NCI-H2029 (cell line): ENCODE measurements around the gene RIPK3.

Source experiments
- DNase-seq: peaks from one replicate; lab custom pipeline; 2025; lab: John Stamatoyannopoulos, UW

RIPK3 gene

GRCh38 chr14:24322672-24323071 lies 17.1 kb downstream of the RIPK3 start:
- no peak for DNase-seq

- no peak for DNase-seq
Observed at GRCh38 chr14:24321212-24321975, 18.4 kb downstream of the RIPK3 start.

DNA sequence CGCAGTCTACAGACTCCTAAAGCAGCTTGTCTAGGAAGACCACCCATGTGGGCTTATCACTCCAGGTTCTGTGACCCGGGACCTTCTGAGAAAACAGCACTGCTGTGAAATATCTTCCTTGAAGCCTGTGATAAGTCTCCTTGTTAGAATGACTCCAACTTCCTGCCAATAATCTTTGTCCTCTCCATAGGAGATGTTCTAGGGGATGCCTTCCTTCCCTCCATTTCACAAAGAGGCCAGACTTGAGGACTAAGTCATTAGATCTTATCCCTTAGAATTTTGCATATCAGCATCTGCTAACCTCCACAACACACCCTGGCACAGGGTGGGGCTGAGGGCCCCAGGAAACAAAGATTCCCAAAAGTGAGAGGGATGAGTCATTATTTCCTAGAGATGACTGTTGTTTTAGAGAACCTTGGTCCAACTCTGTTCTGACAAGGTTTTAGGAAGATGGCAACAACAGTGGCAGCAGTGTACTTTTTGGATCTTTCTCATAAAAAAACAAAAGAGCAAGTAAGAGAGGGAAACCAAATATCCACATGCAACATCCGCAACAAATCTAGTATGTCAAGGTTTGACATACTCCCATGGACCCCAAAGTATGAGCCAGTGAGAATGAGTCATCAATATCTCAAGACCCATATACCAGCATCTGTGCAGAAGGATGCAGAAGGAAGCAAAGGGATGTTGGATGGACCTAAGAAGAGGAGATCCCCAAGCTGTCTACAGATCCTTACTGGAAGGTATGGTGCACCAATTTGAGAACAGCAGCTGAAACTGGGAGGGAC lies 22.5 kb downstream of the RIPK3 start:
- DNase-seq, result no peak

DNA sequence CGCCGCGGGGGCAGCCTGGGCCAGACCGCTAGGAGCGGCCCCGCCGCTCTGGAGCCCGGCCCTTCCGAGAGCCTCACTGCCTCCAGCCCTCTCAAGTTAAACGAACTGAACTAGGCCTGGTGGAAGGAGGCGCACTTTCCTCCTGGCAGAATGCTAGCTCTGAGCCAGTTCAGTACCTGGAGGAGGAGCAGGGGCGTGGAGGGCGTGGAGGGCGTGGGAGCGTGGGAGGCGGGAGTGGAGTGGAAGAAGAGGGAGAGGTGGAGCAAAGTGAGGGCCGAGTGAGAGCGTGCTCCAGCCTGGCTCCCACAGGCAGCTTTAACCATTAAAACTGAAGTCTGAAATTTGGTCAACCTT lies 23.2 kb downstream of the RIPK3 start:
- DNase-seq, result no peak

- DNase-seq, result no peak
Observed at GRCh38 chr14:24315807-24316596, 23.8 kb downstream of the RIPK3 start.

DNA sequence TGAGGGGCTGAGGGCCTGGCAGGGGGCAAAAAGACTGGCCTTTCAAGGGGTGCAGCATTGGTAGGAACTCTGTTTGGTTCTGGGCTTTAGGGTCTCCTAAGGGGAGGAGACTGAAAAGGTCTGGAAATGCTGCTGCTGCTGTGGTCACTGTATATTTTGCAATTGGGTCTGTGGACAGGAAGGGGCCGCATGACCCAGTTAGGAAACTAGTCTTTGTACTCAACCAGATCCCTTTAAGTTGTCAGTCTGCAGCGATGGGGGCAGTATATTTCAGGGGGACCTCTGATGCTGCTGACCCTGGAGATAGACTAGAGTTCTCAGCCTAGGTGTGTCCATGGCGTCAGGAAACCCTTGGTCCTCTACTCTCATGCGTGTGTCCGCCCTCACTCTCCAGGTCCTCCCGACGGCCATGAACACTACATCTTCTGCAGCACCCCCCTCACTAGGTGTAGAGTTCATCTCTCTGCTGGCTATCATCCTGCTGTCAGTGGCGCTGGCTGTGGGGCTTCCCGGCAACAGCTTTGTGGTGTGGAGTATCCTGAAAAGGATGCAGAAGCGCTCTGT lies 24.5 kb downstream of the RIPK3 start:
- DNase-seq, result no peak

GRCh38 chr14:24314377-24315193 lies 25.2 kb downstream of the RIPK3 start:
- DNase-seq, result no peak

- DNase-seq, result no peak
Observed at GRCh38 chr14:24313913-24314312, 25.9 kb downstream of the RIPK3 start.

DNA sequence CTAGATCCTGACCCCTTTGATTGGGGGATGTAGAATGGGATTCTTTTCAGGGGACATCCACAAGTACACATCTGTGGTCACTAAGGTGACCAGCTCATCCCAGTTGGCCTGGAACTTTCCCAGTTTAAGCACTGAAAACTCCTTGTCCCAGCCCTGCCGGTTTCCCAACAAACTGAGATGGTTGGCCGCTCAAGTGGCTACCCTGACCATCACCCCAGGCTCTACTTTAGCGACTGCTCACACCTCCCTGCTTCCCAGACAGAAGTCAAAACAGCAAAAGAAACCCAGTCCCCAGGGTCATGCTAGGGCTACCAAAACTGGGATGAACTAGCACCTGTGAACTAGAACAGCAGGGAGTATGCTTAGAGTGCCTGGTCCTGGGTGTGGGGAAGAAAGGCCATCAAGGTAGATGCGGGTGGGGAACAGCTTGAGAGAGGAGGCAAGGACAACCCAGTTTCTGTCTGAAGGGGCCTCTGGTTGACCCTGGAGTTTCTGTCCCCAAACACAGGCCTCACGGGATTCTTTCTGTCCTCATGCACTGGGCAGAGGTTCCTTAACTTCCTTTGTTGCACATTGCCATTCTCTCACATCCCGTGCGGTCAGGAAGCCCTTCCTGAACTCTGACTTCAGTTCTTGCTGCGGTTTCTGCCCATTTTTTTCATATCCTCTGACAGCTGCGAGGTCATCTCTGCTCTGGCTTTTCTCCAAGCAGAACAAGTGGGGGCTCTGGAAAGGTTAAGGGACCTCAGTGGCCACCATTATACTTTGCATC lies 26.9 kb downstream of the RIPK3 start:
- DNase-seq, result no peak

DNA sequence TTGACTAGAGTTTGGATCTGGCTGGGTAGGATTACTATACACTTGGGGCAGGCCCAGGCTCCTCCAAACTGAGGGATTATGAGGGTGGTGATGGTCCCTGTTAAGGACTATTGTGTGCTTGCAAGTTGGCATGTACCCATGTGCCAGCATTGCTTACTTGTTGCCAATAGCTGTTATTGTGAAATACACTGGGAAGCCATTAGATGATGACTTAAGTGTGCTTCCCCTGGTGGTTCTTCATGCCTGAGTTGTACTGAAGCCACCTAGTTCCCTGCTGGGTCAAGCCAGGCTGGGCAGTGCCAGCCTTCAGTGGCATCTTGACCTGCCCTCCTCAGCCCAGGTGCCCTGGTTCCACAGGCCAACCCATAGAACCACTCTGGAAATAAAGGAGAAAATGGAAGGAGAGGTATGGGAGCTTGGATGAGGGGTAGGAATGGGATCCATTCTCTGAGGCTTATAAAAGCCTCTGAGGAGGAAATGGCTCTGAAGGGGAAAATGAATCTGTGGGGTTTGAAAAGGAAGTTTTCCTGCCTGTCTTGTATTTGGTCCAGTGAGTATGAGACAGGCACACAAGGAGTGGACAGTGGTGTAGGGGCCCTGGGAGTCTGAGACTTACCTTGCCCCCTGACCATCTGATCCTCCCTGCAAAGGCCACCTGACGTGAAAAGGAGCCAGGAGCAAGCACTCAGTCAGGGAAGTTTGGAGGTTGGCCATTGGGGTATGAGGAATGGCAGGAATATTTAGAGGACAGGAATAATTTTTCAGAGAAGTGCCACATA lies 27.8 kb downstream of the RIPK3 start:
- no peak for DNase-seq

GRCh38 chr14:24310646-24311604 lies 28.9 kb downstream of the RIPK3 start, which contains the start of gene LTB4R:
Gene LTB4R, plus strand, starts transcription at chr14:24311502. Its CDS starts 4,150 bp downstream, at chr14:24315652.
- peak; percentile 84 for DNase-seq

DNA sequence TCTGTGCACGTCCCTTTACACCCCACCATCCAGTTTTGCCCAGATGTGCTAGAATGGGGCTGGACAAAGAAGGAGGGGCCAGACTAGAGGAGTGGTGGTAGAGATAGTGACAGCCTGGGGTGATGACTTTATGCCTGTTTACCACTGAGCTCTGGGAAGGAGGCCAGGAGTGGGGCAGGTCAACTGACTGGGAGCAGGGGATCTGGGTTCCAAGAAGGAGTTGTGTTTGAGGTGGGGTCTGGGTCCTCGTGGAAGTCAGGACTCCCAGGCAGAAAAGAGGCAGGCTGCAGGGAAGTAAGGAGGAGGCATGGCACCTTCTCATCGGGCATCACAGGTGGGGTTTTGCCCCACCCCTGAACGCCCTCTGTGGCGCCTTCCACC lies 29.5 kb downstream of the RIPK3 start:
- peak; percentile 27 for DNase-seq

GRCh38 chr14:24309538-24310264 lies 30.1 kb downstream of the RIPK3 start, which contains the start of gene LTB4R2:
Gene LTB4R2, plus strand, starts transcription at chr14:24310140. Its CDS starts 525 bp downstream, at chr14:24310665.
- DNase-seq, result no peak

GRCh38 chr14:24308342-24309124 lies 31.3 kb downstream of the RIPK3 start:
- DNase-seq, result no peak

GRCh38 chr14:24307575-24308341 lies 32.0 kb downstream of the RIPK3 start, which contains the start of gene CIDEB:
Gene CIDEB, minus strand, starts transcription at chr14:24307977. Its CDS starts 119 bp downstream, at chr14:24307858.
- DNase-seq, result peak; percentile 27

GRCh38 chr14:24307156-24307574 lies 32.6 kb downstream of the RIPK3 start:
- DNase-seq, result no peak
